GM10266 (cell line): ENCODE measurements around the gene GRB14.

ENCODE experiments used
- DNase-seq: peaks from one replicate; pipeline ENCODE4 v3.0.0; 2012; ENCODE audit errors: extremely low spot score
- TF ChIP-seq, protein P1 (sequence below): IDR thresholded peaks from 2 replicates; pipeline ENCODE4 v1.5.1; 2012; ENCODE audit warnings: mild to moderate bottlenecking, low read depth; ENCODE audit not compliant: control insufficient read depth, insufficient read depth; ENCODE audit errors: missing control alignments

The GRB14 gene

DNA sequence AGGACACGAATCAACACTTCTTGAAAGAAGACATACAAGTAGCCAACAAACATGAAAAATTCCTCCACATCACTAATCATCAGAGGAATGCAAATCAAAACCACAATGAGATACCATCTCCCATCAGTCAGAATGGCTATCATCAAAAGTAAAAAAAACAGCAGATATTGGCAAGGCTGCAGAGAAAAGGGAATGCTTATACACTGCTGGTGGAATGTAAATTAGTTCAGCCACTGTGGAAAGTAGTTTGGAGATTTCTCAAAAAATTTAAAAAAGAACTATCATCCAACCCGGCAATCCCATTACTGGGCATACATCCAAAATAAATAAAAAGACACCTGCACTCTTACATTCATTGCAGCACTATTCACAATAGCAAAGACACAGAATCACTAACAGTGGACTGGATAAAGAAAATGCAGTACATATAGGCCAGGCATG lies 78.7 kb downstream of the GRB14 start:
- TF ChIP-seq, protein P1, sequence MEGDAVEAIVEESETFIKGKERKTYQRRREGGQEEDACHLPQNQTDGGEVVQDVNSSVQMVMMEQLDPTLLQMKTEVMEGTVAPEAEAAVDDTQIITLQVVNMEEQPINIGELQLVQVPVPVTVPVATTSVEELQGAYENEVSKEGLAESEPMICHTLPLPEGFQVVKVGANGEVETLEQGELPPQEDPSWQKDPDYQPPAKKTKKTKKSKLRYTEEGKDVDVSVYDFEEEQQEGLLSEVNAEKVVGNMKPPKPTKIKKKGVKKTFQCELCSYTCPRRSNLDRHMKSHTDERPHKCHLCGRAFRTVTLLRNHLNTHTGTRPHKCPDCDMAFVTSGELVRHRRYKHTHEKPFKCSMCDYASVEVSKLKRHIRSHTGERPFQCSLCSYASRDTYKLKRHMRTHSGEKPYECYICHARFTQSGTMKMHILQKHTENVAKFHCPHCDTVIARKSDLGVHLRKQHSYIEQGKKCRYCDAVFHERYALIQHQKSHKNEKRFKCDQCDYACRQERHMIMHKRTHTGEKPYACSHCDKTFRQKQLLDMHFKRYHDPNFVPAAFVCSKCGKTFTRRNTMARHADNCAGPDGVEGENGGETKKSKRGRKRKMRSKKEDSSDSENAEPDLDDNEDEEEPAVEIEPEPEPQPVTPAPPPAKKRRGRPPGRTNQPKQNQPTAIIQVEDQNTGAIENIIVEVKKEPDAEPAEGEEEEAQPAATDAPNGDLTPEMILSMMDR = no peak
- DNase-seq = no peak

DNA sequence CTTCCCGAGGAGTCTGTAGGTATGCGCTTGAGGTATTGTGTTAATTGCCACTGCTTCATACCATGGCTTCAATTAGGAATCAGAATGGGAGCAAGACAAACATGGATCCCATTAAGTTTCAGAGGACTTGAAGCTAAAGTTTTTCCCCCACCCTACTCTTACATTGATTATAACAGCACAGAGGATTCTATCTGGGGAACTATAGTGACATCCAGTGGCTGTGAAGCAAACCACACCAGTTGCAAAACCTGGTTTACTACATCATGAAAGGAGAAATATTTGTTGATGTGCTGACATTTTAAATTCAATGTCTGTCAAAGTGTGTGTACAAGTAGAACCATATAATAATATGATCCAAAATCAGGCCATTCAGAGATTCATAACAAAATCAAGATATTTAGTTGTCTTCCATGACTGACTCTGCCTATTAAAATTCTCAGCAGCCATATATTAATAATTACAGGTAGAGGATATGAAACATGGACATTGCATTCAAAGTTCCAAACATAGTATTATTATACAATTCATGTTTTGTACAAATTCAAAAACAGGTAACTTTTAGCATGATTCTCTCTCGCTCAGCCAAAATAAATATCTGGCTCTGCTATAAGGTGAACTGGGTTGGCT lies 82.9 kb downstream of the GRB14 start:
- peak; percentile 20 for DNase-seq
- TF ChIP-seq, protein P1 = peak; percentile 39

DNA sequence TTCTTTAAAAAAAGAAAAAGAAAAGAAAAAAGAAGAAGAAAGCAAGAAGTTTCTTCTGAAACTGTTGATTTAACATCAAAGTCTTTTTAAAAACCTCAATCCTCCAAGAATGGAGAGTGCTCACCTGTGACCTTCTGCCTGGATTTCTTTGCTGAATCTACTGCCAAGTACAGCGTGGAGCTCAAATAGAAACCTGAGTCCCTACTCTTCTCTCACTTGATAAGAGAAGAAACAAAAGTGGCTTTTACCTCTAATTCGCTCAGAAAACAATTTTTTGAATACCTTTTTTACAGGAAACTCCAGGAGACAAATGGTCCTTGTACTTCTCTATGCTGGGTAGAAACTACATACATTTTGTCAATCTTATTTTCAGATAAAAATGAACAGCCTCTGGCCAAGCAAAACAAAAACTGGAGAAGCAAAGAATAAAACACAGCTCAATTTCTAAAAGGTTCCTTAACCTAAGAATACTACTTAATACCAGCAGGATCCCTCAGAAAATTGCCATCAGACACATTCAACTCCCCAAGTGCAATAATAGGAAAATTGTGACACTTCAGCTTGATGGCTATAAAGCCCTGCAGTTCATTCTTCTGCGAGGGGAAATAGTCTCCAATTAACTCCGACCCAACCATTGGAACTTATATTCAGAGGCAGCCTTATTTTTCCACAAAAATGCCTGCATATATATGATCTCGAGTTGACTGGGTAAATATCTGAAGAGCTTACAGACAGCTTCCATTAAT lies 85.8 kb downstream of the GRB14 start:
- DNase-seq = no peak
- TF ChIP-seq, protein P1 = no peak

DNA sequence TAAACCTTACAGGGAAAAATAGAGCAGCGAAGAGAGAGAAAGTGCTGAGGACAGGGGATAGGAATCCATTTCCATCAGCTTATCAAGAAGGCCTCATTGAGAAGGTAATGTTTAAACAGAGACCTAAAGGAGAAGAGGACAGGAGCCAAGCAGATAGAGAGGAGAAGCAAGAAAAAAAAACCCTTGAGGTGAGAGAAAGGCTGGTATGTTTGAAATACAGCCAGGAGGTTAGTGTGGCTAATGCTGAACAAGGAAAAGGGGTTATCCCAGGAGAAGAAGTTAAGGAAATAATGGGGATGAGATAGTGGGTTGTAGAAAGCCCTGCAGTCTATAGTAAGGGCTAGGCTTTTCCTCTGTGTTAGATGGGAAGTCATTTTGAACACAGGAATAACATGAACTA lies 90.8 kb downstream of the GRB14 start:
- TF ChIP-seq, protein P1 = no peak
- DNase-seq = no peak

DNA sequence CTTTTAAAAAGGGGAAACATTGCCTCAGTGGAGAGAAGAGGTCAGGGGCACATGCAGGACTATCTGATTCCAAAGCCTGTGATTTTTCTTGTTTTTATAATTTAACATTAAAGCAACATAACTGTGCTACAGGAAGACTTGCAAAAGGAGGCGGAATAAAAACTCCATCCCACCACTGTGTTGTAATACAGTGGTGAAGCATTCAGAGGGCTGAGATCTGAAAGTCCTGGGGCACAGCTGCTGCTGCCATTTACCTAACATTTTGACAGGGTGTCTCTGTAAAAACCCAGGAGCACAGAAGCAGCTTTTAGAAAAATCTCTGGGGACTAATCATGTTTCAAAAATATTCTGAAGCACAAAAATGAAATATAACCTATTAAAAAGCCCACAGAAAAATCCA lies 97.6 kb downstream of the GRB14 start:
- TF ChIP-seq, protein P1 = no peak
- DNase-seq = no peak

DNA sequence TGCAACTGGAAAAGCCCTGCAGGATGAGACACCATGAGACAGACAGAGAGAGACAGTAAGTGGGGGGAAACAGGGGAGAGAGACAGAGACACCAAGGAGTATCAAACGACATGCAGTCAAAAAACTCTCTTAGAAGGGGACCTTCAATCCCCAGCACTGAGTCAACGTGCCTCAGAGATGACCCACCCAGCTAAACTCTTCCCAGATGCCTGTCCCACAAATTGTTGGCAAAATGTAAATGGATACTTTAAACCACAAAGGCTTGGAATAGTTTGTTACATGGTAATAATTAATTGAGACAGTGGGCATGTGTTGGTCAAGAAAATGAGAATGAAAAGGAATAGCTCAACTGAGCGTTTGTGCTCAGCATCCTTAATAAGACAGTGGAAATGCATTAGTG lies 98.3 kb downstream of the GRB14 start:
- TF ChIP-seq, protein P1 = no peak

DNA sequence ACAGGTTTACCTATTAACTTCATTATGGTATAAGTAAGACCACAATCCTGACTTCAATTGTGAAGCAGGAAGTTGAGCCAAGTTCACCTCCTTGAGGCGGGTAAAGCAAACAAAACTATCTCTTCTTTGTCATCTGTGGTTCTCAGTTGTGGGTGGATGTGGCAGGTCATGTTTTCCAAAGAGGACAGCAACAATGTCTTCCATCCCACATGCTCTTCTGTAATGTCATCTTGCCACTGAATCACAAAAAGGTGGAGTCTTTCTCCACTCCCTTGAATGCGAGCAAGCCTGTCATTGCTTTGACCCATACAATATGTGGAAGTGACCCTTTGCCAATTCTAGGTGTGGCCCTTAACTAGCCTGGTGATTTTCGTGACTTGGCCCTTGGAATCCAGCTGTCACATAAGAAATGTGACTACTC lies 98.7 kb downstream of the GRB14 start:
- TF ChIP-seq, protein P1 = no peak
- no peak for DNase-seq

More for the DNA sequence above, 98.3 kb downstream of the GRB14 start:
- DNase-seq = no peak
